IPS-15b (cell line): Measurements from ENCODE around the gene BLCAP.

ENCODE experiments used
- H3K27me3 ChIP-seq: one replicate; pipeline ENCODE4 v1.6.1; 2013; ENCODE audit warnings: low read length; ENCODE audit not compliant: control insufficient read depth, insufficient read depth
- H3K36me3 ChIP-seq: one replicate; pipeline ENCODE4 v1.6.1; 2013; ENCODE audit warnings: low read length; ENCODE audit not compliant: control insufficient read depth, insufficient read depth
- H3K4me1 ChIP-seq: one replicate; pipeline ENCODE4 v1.6.1; 2013; ENCODE audit warnings: mild to moderate bottlenecking, low read length; ENCODE audit not compliant: control insufficient read depth, insufficient read depth
- H3K4me3 ChIP-seq: one replicate; pipeline ENCODE4 v1.5.1; 2013; ENCODE audit warnings: low read depth, low read length
- H3K9ac ChIP-seq: one replicate; pipeline ENCODE4 v1.6.1; 2013; ENCODE audit warnings: low read depth, mild to moderate bottlenecking, low read length
- H3K9me3 ChIP-seq: one replicate; pipeline ENCODE4 v1.6.1; 2013; ENCODE audit warnings: mild to moderate bottlenecking, low read length; ENCODE audit not compliant: control insufficient read depth, insufficient read depth

Gene BLCAP

DNA sequence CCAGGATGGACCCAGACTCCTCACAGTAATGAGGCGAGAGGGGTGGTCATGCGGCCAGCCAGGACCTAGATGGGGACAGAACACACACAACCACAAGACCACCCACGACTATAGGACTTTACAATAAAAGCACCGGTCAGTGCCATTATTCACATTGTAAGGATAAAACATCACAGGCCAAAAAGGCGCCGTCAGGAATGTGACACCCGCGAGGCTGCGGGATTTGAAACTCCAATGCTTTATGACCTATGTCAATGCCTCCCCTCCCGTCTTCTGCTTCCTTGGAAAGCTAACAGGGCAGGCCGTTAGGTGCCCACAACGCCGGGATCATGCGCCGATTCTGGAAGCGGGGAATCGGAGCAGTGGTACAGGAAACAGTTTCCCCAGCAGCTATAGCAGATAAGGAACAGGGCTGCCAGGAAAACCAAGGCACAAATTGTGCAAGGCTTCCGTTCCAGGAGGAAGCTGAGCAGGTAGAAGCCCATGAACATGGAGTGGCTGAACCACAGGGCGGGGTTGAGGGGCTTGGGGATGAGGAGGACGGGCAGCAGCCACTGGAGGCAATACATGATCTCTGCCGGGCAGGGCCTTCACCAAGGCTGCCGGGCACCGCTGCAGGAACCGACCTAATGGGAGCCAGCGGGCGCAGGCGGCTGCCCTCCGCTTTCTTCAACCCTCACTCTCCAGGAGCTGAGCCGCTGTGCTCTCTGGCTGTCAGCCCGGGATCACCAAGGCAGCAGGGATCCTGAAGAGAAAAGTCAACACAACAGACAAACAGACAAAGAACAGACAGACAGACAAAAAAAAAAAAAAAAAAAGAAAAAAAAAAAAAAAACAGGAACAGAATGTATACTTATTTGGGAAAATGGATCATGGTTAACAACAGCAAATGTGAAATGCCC, 8.8 kb downstream of the BLCAP start:
- peaks cover 16% of the 10 kb centered on the region for H3K36me3 ChIP-seq
- H3K9me3 ChIP-seq, result no peaks in the 10 kb centered on the region
- peaks cover 26% of the 10 kb centered on the region for H3K4me1 ChIP-seq
- peaks cover 12% of the 10 kb centered on the region for H3K27me3 ChIP-seq
- no peak overlapping the region for H3K9ac ChIP-seq
- no peak overlapping the region for H3K4me3 ChIP-seq

DNA sequence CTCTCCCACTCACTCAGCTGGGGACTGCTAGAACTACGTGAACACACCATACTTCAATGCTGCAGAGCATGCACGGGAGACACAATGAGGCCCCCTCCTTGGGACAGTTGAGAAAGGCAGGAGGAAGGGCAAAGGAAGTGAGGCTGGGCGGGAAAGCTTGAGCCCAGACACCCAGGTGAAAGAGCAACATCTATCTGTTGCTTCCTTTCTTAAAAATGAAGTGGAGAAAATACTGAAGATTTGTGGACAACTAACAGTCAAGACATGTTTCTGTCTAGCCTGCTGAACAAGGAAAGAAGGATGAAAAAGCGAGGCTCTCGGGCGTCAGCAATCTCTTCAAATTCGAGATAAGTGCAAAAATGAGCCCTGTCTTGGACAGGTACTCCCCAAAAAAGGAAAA, 9.6 kb downstream of the BLCAP start:
- Histone ChIP-seq H3K36me3 (peaks cover 16% of the 10 kb centered on the region), H3K4me3 (no peak overlapping the region), H3K4me1 (peaks cover 22% of the 10 kb centered on the region), H3K9me3 (no peaks in the 10 kb centered on the region), H3K9ac (no peak overlapping the region), H3K27me3 (peaks cover 8% of the 10 kb centered on the region)

DNA sequence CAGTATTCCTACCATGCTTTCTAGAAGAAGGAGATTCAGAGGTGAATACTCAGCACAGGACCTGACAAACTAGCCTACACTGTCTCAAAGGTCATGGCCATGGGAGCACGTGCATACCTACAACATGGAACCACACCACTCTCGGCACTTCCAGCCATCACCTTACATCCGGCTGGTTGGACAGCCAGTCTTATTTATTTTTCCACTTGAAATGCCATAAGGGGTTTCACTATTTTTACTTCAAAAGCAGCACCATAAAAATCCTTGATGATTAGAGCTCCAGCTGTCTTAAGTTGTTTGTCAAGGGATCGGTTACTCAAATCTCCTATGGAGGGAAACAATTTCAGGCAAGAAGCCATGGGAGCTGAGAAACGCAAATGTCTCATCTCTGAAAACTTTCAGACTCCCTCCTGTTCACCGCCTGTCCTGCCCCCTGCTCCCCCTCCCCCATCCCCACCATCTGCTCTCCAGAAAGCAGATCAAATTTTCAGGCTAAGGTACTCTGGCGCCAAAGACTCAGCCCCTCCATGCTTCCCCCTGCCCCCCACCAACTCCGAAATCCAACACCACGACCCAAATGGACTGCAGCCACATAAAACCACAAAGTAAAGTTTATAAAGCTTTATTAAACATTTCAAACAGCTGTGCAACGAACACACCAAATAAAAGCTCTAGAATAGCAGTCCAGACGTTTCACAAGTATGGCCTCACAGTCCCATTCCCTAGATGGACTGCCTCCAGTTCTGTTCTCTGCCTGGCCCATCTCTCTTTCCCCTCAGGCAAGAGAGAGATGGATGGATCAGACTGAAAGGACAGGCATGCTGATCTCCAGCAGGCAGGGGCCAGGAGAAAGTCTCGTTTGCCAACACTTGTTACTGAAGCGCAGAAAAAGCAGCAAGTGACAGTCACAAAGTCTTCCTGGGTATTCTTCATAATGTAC, 10.6 kb downstream of the BLCAP start:
- Histone ChIP-seq H3K36me3 (peaks cover 19% of the 10 kb centered on the region), H3K9ac (no peak overlapping the region), H3K4me3 (no peak overlapping the region), H3K27me3 (peaks cover 4% of the 10 kb centered on the region), H3K9me3 (no peaks in the 10 kb centered on the region), H3K4me1 (peaks cover 19% of the 10 kb centered on the region)

DNA sequence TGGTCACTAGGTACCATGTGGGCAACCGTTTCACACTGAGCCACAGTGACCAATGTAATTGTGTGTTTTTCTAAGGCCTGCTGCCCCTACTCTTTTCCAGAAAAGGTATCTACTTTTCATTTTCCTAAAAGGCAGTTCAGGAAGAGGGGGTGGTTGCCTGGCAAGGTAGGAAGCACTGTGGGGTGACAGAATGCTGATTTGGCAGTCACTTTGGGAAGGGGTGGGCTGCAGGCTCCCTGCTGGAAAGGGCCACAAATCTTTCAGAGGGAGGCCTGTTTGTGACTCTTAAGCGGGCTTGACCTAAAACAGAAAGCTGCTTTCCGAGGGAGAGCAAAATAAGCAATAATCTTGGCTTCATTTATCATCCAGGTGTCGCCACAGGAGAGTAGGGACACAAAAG, 11.8 kb downstream of the BLCAP start:
- no peak overlapping the region for H3K9ac ChIP-seq
- H3K4me3 ChIP-seq, result no peak overlapping the region
- peaks cover 4% of the 10 kb centered on the region for H3K27me3 ChIP-seq
- H3K36me3 ChIP-seq, result peaks cover 20% of the 10 kb centered on the region
- no peaks in the 10 kb centered on the region for H3K9me3 ChIP-seq
- H3K4me1 ChIP-seq, result peaks cover 18% of the 10 kb centered on the region

DNA sequence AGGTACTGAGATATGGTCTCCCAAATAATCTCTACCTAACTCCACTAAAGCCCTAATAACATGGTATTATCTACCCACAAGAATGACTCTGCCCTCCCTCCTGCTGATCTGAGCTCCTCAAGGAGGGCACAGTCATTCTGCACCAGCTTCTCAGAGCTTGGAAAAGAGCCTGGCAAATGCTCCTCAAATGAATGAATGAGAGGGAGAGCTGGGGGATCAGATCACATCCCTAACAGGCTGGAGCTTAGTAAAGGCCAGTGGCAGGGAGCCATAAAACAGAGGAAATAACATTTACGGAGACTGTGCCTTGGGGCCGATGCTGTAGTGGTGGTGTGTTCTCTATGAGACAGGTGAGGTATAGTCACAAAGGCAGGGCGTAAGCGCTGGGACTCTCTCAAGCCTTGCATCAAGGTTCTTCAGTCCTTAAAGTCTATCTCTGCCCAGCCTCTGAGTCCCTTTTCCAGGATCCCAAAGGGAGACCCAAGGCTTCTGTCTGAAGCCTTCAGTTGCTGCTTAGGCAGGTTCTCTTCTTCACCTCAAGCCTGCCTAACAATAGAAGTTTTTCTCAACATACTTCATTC, 13.8 kb downstream of the BLCAP start:
- H3K9me3 ChIP-seq, result no peaks in the 10 kb centered on the region
- H3K4me1 ChIP-seq, result peaks cover 14% of the 10 kb centered on the region
- H3K4me3 ChIP-seq, result no peak overlapping the region
- H3K27me3 ChIP-seq, result no peaks in the 10 kb centered on the region
- H3K9ac ChIP-seq, result no peak overlapping the region
- peaks cover 20% of the 10 kb centered on the region for H3K36me3 ChIP-seq

DNA sequence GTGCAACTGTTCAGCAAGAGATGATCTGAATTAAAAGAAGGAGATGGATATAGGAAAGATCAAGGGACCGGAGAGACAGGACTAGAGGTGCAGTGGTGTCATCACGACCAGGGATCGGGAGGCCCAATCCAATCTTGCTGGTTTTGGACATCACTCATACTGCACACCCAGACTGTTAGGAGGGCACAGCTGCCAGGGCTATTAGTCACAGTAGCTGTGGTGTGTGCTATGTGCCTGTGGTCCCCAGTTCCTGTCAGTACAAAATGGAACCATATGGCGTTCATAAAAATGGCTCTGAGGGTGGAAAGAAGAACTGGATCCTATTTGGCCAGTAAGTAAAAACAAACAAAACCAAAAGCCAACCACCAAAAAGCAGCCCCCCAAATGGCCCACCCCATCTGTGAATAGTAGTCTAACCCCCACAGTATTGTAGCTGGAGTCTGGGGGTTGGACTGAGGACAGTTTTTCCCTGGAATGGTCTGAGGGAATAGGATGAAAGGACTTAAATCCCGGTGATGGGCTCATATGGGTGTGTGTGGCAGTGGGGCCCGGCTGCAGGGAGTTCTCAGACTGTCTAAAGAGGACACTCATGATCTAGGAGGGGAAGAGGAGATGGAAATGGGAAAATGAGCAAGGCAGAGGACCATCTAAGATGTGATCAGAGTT, 15.9 kb downstream of the BLCAP start:
- Histone ChIP-seq H3K9me3 (no peaks in the 10 kb centered on the region), H3K4me1 (peaks cover 2% of the 10 kb centered on the region), H3K27me3 (no peaks in the 10 kb centered on the region), H3K4me3 (no peak overlapping the region), H3K36me3 (peaks cover 16% of the 10 kb centered on the region), H3K9ac (no peak overlapping the region)

DNA sequence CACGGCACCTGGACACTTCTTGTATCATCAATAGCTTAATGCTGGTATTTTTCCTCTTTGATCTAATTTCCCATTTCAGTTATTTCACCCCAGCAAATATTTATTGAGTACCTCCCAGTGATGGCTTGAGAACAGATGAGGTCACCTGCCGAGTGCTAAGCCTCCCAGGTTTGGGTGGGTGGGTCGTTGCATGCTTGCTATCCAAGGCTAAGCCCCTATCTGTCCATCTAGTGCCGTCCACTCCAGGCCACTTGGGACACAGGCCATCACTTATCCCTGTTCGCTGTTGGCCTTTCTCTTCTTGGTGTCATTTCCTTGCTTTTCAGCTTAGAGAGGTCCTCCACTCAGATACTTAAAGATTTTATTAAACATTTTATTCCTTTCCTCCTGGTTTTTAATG, 17.4 kb downstream of the BLCAP start:
- H3K27me3 ChIP-seq, result no peaks in the 10 kb centered on the region

DNA sequence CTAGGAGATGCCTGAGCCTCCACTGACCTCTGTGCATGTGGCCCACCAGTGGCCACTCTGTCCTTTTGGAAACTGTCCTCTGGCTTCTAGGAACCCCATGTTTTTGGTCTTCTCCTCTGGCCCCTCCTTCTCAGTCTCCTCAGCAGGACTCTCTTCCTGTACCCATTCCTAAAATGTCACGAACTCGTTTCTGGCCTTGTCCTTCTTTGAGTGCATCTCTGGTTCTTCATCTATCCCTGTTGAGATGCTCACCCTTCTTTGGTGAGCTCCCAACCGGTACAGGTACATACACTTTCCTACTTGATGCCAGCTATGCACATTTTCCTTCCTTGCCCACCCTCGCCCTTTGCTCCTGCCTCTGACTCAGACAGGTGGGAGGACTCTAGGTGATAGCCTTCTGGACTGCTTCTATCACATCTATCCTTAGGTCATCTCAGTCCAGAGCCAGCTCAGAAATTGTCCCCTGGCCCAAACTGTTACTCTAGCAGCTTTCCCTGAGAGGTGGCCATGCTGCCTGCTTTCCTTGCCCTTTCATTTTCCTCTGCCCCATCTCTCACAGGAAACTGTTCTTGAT, 21.4 kb downstream of the BLCAP start:
- H3K36me3 ChIP-seq, result peaks cover 3% of the 10 kb centered on the region
- no peaks in the 10 kb centered on the region for H3K9me3 ChIP-seq
- H3K27me3 ChIP-seq, result no peaks in the 10 kb centered on the region
- no peak overlapping the region for H3K9ac ChIP-seq
- H3K4me3 ChIP-seq, result no peak overlapping the region
- H3K4me1 ChIP-seq, result peaks cover 17% of the 10 kb centered on the region

More for the DNA sequence above, 17.4 kb downstream of the BLCAP start:
- peaks cover 10% of the 10 kb centered on the region for H3K4me1 ChIP-seq
- no peak overlapping the region for H3K9ac ChIP-seq
- H3K36me3 ChIP-seq, result peaks cover 16% of the 10 kb centered on the region
- no peak overlapping the region for H3K4me3 ChIP-seq
- H3K9me3 ChIP-seq, result no peaks in the 10 kb centered on the region

DNA sequence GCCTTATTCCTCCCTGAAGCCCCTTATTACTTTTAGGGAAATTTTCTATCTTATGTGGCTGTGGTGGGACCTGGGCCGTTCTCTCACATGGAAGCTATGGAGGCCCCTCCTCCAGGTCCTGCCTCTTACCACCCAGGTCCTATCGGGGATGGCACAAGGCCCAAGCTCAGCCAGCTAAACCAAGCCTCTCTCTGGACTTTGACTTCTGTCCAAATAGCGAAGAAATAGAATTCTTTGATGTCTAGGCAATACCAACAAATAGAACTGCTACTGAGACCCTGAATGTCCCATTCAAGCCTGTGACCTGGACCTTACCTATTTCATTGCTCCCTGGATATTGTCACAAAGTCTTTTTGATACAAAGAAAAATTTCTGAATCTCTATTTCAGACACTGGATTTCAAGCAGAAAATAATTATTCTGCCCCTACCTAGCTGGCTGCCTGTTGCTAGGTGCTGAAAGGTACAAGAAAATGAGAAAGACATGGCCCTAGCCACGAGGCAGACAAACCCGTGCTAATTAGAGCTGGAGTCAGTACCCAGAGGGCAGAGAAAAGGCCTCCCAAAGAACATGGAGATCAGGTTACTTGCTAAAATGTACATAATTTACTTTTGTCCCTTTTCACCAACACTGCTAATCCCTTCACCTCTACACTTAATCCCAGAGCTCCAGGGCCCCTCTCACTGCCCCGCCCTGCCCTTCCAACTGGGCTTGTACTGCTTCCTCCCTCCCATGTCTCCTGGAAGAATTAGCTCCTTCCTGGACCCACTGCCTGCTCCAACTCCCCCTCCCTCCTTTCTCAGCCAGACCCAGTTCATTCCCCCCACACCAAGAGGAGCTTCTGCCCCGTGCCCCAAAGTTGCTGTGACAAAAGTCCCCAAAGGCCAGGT, 22.2 kb downstream of the BLCAP start:
- no peaks in the 10 kb centered on the region for H3K9me3 ChIP-seq
- H3K4me1 ChIP-seq, result peaks cover 17% of the 10 kb centered on the region
- peaks cover 3% of the 10 kb centered on the region for H3K36me3 ChIP-seq
- H3K4me3 ChIP-seq, result no peak overlapping the region
- no peaks in the 10 kb centered on the region for H3K27me3 ChIP-seq
- H3K9ac ChIP-seq, result no peak overlapping the region

DNA sequence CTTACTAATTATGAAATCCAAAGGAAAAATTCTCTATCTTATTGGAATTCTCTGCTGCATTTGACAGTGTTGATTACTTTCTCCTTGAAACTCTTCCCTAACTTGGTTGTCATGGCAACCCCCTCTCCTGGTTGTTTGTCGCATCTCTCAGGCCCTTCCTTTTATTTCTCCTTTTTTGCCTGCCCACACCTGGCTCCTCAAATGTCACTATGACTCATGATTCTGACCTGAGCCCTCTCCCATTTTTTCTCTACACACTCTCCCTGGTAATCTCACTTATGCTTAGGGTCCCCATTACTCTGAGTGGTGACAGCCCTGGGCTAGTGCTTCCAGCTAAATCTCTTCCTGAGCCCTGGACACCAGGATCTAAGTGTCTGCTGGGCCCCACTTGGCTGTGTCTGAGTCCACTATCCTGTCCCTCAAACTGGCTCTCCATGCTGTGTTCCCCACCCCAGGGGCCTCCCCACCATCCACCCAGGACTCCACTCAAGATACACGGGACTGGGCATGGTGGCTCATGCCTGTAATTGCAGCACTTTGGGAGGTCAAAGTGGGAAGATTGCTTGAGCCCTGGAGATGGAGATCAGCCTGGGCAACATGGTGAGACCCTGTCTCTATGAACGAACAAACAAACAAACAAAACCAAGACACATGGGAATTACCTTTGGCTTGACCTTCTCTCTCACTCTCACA, 23.1 kb downstream of the BLCAP start:
- Histone ChIP-seq H3K9me3 (no peaks in the 10 kb centered on the region), H3K4me3 (no peak overlapping the region), H3K9ac (no peak overlapping the region), H3K4me1 (peaks cover 17% of the 10 kb centered on the region), H3K36me3 (peaks cover 3% of the 10 kb centered on the region), H3K27me3 (no peaks in the 10 kb centered on the region)
